Measurements from ENCODE around the gene SBK1. TPM values are rescaled to one million over a fixed set of nuclear protein-coding genes. Genes with fewer than 3 reads are reported as not detected.

SBK1 gene
- total RNA-seq, 6 experiments from 2014 or later = 0.04 to 0.12 (median 0.07) TPM

DNA sequence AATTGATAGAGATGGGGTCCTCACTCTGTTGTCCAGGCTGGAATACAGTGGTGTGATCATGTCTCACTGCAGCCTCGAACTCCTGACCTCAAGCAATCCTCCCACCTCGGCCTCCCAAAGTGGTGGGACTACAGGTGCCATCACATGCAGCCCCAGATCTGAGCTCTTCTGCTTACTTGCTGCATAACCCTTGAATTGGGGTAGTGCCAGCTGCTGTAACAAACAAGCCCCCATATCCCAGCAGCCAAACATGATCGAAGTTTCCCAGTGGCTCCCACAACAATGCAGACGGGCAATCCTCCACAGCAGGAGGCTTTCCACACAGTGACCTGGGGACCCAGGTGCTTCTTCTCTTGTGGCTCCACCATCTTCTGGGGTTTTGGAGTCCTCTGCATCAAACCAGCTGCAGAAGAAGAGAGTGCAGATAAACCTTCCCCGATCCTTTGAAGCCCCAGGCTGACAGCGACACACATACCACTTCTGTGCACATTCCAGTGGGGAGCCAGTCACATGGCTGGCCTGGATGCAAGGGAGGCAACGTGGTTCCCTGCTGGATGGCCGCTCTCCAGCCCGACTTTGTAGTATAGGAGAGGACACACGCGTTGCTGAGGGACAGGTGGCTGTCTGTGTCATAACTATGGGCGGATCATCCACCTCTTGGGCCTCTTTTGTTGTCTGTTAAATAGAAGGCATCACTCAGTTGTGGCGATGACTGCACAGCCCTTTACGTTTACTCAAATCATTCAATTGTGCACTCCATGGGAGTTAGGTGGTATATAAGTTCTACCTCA, 16.7 kb downstream of the SBK1 start:
- intact Hi-C loops (cut with DNase I) = no loop called here
- no peaks in the 10 kb centered on the region for H3K27me3 ChIP-seq
- no CpG with 5 or more reads among the region's 14 CpGs for WGBS (ENCODE audit: insufficient coverage, low coverage, low lambda C conversion rate, missing lambda C conversion rate)
- TF ChIP-seq, protein P1, sequence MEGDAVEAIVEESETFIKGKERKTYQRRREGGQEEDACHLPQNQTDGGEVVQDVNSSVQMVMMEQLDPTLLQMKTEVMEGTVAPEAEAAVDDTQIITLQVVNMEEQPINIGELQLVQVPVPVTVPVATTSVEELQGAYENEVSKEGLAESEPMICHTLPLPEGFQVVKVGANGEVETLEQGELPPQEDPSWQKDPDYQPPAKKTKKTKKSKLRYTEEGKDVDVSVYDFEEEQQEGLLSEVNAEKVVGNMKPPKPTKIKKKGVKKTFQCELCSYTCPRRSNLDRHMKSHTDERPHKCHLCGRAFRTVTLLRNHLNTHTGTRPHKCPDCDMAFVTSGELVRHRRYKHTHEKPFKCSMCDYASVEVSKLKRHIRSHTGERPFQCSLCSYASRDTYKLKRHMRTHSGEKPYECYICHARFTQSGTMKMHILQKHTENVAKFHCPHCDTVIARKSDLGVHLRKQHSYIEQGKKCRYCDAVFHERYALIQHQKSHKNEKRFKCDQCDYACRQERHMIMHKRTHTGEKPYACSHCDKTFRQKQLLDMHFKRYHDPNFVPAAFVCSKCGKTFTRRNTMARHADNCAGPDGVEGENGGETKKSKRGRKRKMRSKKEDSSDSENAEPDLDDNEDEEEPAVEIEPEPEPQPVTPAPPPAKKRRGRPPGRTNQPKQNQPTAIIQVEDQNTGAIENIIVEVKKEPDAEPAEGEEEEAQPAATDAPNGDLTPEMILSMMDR (IDR thresholded peaks at IDR 0.05) = no peak
- no peak overlapping the region for H3K4me3 ChIP-seq
- no peaks in the 10 kb centered on the region for H3K9me3 ChIP-seq
- no peak for DNase-seq
- H3K36me3 ChIP-seq = no peaks in the 10 kb centered on the region
- H3K27ac ChIP-seq = no peak overlapping the region
- no peak for ATAC-seq
- peaks cover 0 to 7% (median 0%) of the 10 kb centered on the region in 4 donors for H3K4me1 ChIP-seq

DNA sequence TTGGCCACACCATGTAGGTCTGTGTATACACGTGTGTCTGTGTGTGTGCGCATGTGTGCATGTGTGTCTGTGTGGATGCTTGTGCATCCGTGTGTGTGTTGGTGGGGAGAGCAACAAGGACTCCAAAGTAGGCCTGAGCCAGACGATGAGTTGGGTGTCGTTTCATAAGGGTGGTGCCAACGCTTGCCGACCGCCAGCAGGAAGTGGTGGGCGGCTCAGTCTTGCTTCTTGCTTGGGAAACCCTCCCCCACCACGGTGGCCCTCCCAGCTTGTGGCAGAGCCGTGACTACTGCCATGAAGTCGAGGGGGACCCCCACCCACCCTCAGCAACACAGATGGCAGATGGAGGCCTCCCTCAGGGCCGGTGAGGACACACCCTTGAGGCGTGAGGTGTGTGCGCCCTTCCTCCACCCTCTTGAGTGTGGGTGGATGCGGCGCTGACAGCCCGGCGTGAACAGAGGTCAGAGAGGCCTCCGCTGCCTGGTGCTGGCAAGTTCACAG, 17.5 kb downstream of the SBK1 start:
- intact Hi-C loops (cut with DNase I) = no loop called here
- TF ChIP-seq, protein P1 (IDR thresholded peaks at IDR 0.05) = no peak
- TF ChIP-seq POLR2A (IDR thresholded peaks at IDR 0.05) = no peak
- H3K27me3 ChIP-seq = no peaks in the 10 kb centered on the region
- H3K4me3 ChIP-seq = no peak overlapping the region
- no peaks in the 10 kb centered on the region for H3K9me3 ChIP-seq
- ATAC-seq (peak in 2 of 4 donors; percentile 10 to 11), DNase-seq (peak in 1 of 3 donors; percentile 58)
- peaks cover 0 to 7% (median 0%) of the 10 kb centered on the region in 4 donors for H3K4me1 ChIP-seq
- WGBS (ENCODE audit: insufficient coverage, low coverage, low lambda C conversion rate, missing lambda C conversion rate) = 100% methylated on average over 2 of the region's 20 CpGs
- H3K36me3 ChIP-seq = no peaks in the 10 kb centered on the region
- H3K27ac ChIP-seq = no peak overlapping the region

DNA sequence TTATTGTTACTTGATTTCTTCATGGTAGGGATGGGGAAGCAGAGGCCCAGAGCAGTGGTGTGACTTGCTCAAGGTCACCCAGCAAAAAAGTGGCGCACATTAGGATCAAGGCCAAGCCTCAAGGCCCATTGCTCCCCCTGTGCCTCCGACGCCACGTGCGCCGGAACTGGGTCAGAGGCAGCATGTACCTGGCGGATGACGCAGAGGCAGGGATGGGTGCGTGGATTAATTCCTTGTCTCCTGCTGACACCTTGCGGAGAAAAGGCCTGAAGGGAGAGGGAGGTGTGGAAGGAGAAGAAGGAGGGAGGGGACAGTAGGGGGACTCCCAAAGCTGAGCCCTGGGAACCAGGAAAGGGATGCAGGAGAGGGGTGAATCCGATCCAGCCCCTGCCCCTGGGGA, 18.5 kb downstream of the SBK1 start:
- H3K4me1 ChIP-seq = peaks cover 0 to 7% (median 0%) of the 10 kb centered on the region in 4 donors
- DNase-seq = no peak
- no peaks in the 10 kb centered on the region for H3K9me3 ChIP-seq
- TF ChIP-seq, protein P1 (IDR thresholded peaks at IDR 0.05) = no peak
- no peak for TF ChIP-seq POLR2A (IDR thresholded peaks at IDR 0.05)
- no peak overlapping the region for H3K27ac ChIP-seq
- 100% methylated on average over 1 of the region's 11 CpGs for WGBS (ENCODE audit: insufficient coverage, low coverage, low lambda C conversion rate, missing lambda C conversion rate)
- H3K27me3 ChIP-seq = no peaks in the 10 kb centered on the region
- no peak for ATAC-seq
- no peak overlapping the region for H3K4me3 ChIP-seq
- intact Hi-C loops (cut with DNase I) = no loop called here
- H3K36me3 ChIP-seq = no peaks in the 10 kb centered on the region

DNA sequence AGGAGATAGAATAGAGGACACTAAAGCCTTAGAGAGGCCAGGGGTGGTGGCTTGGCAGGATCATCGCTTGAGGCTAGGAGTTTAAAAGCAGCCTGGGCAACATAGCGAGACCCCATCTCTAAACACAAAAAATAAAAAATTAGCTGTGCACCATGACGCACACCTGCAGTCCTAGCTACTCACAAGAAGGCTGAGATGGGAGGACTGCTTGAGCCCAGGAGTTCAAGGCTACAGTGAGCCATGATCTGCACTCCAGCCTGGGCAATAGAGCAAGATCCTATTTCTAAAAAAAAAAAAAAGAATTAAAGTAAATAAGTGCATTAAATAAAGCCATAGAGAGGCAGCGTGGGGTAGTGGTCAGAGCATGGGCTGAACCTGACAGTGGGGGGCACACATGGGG, 19.1 kb downstream of the SBK1 start:
- no peak for DNase-seq
- H3K36me3 ChIP-seq = no peaks in the 10 kb centered on the region
- no peak for ATAC-seq
- TF ChIP-seq POLR2A (IDR thresholded peaks at IDR 0.05) = no peak
- TF ChIP-seq, protein P1 (IDR thresholded peaks at IDR 0.05) = no peak
- WGBS (ENCODE audit: insufficient coverage, low coverage, low lambda C conversion rate, missing lambda C conversion rate) = 86% methylated on average over 4 of the region's 4 CpGs
- H3K9me3 ChIP-seq = no peaks in the 10 kb centered on the region
- no peak overlapping the region for H3K27ac ChIP-seq
- intact Hi-C loops (cut with DNase I) = no loop called here
- no peaks in the 10 kb centered on the region for H3K27me3 ChIP-seq
- H3K4me1 ChIP-seq = peaks cover 0 to 7% (median 0%) of the 10 kb centered on the region in 4 donors
- H3K4me3 ChIP-seq = no peak overlapping the region
